Measurements from ENCODE around the gene ZDHHC17. TPM values are rescaled to one million over a fixed set of nuclear protein-coding genes. Genes with fewer than 3 reads are reported as not detected.

Gene ZDHHC17
- total RNA-seq, 1 experiment from 2014 or later, result 28.7 TPM

- in situ Hi-C loops (cut with HindIII; ENCODE audit: low pct_unique_long_range_greater_than_20kb, low sequenced_read_pairs), result no loop called here
- no peak for DNase-seq (ENCODE audit: low read depth, low spot score)
Measured at GRCh38 chr12:76792828-76793227, 28.9 kb downstream of the ZDHHC17 start.

GRCh38 chr12:76798864-76799263, 34.9 kb downstream of the ZDHHC17 start:
- in situ Hi-C loops (cut with HindIII; ENCODE audit: low pct_unique_long_range_greater_than_20kb, low sequenced_read_pairs), result no loop called here
- no peak for DNase-seq (ENCODE audit: low read depth, low spot score)

GRCh38 chr12:76799362-76799761, 35.4 kb downstream of the ZDHHC17 start:
- DNase-seq (ENCODE audit: low read depth, low spot score), result no peak
- in situ Hi-C loops (cut with HindIII; ENCODE audit: low pct_unique_long_range_greater_than_20kb, low sequenced_read_pairs), result no loop called here

- no peak for DNase-seq (ENCODE audit: low read depth, low spot score)
- in situ Hi-C loops (cut with HindIII; ENCODE audit: low pct_unique_long_range_greater_than_20kb, low sequenced_read_pairs), result no loop called here
Measured at GRCh38 chr12:76802060-76802459, 38.1 kb downstream of the ZDHHC17 start.

- no peak for DNase-seq (ENCODE audit: low read depth, low spot score)
- in situ Hi-C loops (cut with HindIII; ENCODE audit: low pct_unique_long_range_greater_than_20kb, low sequenced_read_pairs), result no loop called here
Measured at GRCh38 chr12:76804435-76804976, 40.6 kb downstream of the ZDHHC17 start.

- in situ Hi-C loops (cut with HindIII; ENCODE audit: low pct_unique_long_range_greater_than_20kb, low sequenced_read_pairs), result no loop called here
- no peak for DNase-seq (ENCODE audit: low read depth, low spot score)
Measured at GRCh38 chr12:76810671-76811419, 46.9 kb downstream of the ZDHHC17 start.

GRCh38 chr12:76811976-76812375, 48.1 kb downstream of the ZDHHC17 start:
- DNase-seq (ENCODE audit: low read depth, low spot score), result no peak
- in situ Hi-C loops (cut with HindIII; ENCODE audit: low pct_unique_long_range_greater_than_20kb, low sequenced_read_pairs), result no loop called here

- in situ Hi-C loops (cut with HindIII; ENCODE audit: low pct_unique_long_range_greater_than_20kb, low sequenced_read_pairs), result no loop called here
- no peak for DNase-seq (ENCODE audit: low read depth, low spot score)
Measured at GRCh38 chr12:76813265-76813664, 49.4 kb downstream of the ZDHHC17 start.

- DNase-seq (ENCODE audit: low read depth, low spot score), result no peak
- in situ Hi-C loops (cut with HindIII; ENCODE audit: low pct_unique_long_range_greater_than_20kb, low sequenced_read_pairs), result no loop called here
Measured at GRCh38 chr12:76813972-76814371, 50.1 kb downstream of the ZDHHC17 start.

- in situ Hi-C loops (cut with HindIII; ENCODE audit: low pct_unique_long_range_greater_than_20kb, low sequenced_read_pairs), result no loop called here
Measured at GRCh38 chr12:76820888-76821482, 57.1 kb downstream of the ZDHHC17 start.

GRCh38 chr12:76830436-76830835, 66.5 kb downstream of the ZDHHC17 start:
- no peak for DNase-seq (ENCODE audit: low read depth, low spot score)
- in situ Hi-C loops (cut with HindIII; ENCODE audit: low pct_unique_long_range_greater_than_20kb, low sequenced_read_pairs), result no loop called here

More at GRCh38 chr12:76820888-76821482, 57.1 kb downstream of the ZDHHC17 start:
- DNase-seq (ENCODE audit: low read depth, low spot score), result peak; percentile 60

GRCh38 chr12:76836633-76837032, 72.7 kb downstream of the ZDHHC17 start:
- in situ Hi-C loops (cut with HindIII; ENCODE audit: low pct_unique_long_range_greater_than_20kb, low sequenced_read_pairs), result no loop called here
- no peak for DNase-seq (ENCODE audit: low read depth, low spot score)

GRCh38 chr12:76847260-76847659, 83.3 kb downstream of the ZDHHC17 start:
- no peak for DNase-seq (ENCODE audit: low read depth, low spot score)
- in situ Hi-C loops (cut with HindIII; ENCODE audit: low pct_unique_long_range_greater_than_20kb, low sequenced_read_pairs), result no loop called here

GRCh38 chr12:76848132-76848531, 84.2 kb downstream of the ZDHHC17 start:
- in situ Hi-C loops (cut with HindIII; ENCODE audit: low pct_unique_long_range_greater_than_20kb, low sequenced_read_pairs), result no loop called here

GRCh38 chr12:76852106-76852505, 88.2 kb downstream of the ZDHHC17 start:
- DNase-seq (ENCODE audit: low read depth, low spot score), result no peak
- in situ Hi-C loops (cut with HindIII; ENCODE audit: low pct_unique_long_range_greater_than_20kb, low sequenced_read_pairs), result no loop called here

More at GRCh38 chr12:76848132-76848531, 84.2 kb downstream of the ZDHHC17 start:
- DNase-seq (ENCODE audit: low read depth, low spot score), result no peak

GRCh38 chr12:76855271-76855670, 91.4 kb downstream of the ZDHHC17 start:
- no peak for DNase-seq (ENCODE audit: low read depth, low spot score)
- in situ Hi-C loops (cut with HindIII; ENCODE audit: low pct_unique_long_range_greater_than_20kb, low sequenced_read_pairs), result no loop called here

GRCh38 chr12:76856018-76856644, 92.2 kb downstream of the ZDHHC17 start:
- DNase-seq (ENCODE audit: low read depth, low spot score), result no peak

GRCh38 chr12:76859611-76860010, 95.7 kb downstream of the ZDHHC17 start:
- in situ Hi-C loops (cut with HindIII; ENCODE audit: low pct_unique_long_range_greater_than_20kb, low sequenced_read_pairs), result no loop called here
- DNase-seq (ENCODE audit: low read depth, low spot score), result no peak

More at GRCh38 chr12:76856018-76856644, 92.2 kb downstream of the ZDHHC17 start:
- in situ Hi-C loops (cut with HindIII; ENCODE audit: low pct_unique_long_range_greater_than_20kb, low sequenced_read_pairs), result no loop called here
